ENCODE data around the gene DHRS9. TPM values are rescaled to one million over a fixed set of nuclear protein-coding genes. Genes with fewer than 3 reads are reported as not detected.

Gene DHRS9
- total and polyA plus RNA-seq, 2 experiments from 2014 or later, result not detected

GRCh38 chr2:169137924-169138323 lies 68.6 kb downstream of the DHRS9 start:
- Histone ChIP-seq H3K9me2 (ENCODE audit: insufficient read depth) (no peaks in the 10 kb centered on the region), H3F3A (ENCODE audit: insufficient read depth) (no peaks in the 10 kb centered on the region), H3K27me3 (replicated peaks; ENCODE audit: insufficient read depth) (peaks cover 11% of the 10 kb centered on the region; the same call in 1 of the 2 replicates), H3K4me2 (ENCODE audit: unreplicated experiment) (no peak overlapping the region), H3K27ac (no peak overlapping the region), H4K20me1 (ENCODE audit: insufficient read depth) (no peaks in the 10 kb centered on the region; the same call in 1 of the 2 replicates), H3K79me2 (ENCODE audit: insufficient read depth) (no peaks in the 10 kb centered on the region), H2AFZ (no peak overlapping the region), H3K4me1 (ENCODE audit: insufficient read depth) (no peaks in the 10 kb centered on the region), H3K9ac (no peak overlapping the region), H3K9me3 (ENCODE audit: low read depth) (no peaks in the 10 kb centered on the region), H3K36me3 (ENCODE audit: low read depth) (no peaks in the 10 kb centered on the region), H3K4me3 (no peak overlapping the region)
- WGBS, 2 experiments (ENCODE audit: low coverage in 1 of 2, low lambda C conversion rate in 2 of 2, missing lambda C conversion rate in 2 of 2), result 6 to 20% methylated on average over 2 of the region's 2 CpGs
- no peak for DNase-seq
- in situ Hi-C loops (cut with MboI), result no loop called here
- TF ChIP-seq EZH2 (IDR thresholded peaks at IDR 0.05; ENCODE audit: insufficient read depth, poor library complexity, severe bottlenecking), result no peak
- TF ChIP-seq EZH2phosphoT487 (IDR thresholded peaks at IDR 0.05; ENCODE audit: insufficient read depth, low read depth), result no peak

- Histone ChIP-seq H3K4me2 (ENCODE audit: unreplicated experiment) (no peak overlapping the region), H3K27ac (no peak overlapping the region), H3K9me3 (ENCODE audit: low read depth) (no peaks in the 10 kb centered on the region), H3F3A (ENCODE audit: insufficient read depth) (no peaks in the 10 kb centered on the region), H3K27me3 (replicated peaks; ENCODE audit: insufficient read depth) (peaks cover 6% of the 10 kb centered on the region; the same call in 1 of the 2 replicates), H3K36me3 (ENCODE audit: low read depth) (no peaks in the 10 kb centered on the region), H3K79me2 (ENCODE audit: insufficient read depth) (no peaks in the 10 kb centered on the region), H3K4me3 (no peak overlapping the region), H3K9ac (no peak overlapping the region), H4K20me1 (ENCODE audit: insufficient read depth) (no peaks in the 10 kb centered on the region; the same call in 1 of the 2 replicates), H3K9me2 (ENCODE audit: insufficient read depth) (no peaks in the 10 kb centered on the region), H3K4me1 (ENCODE audit: insufficient read depth) (no peaks in the 10 kb centered on the region), H2AFZ (no peak overlapping the region)
- 40 to 43% methylated on average over 7 of the region's 7 CpGs for WGBS, 2 experiments (ENCODE audit: low coverage in 1 of 2, low lambda C conversion rate in 2 of 2, missing lambda C conversion rate in 2 of 2)
- DNase-seq, result no peak
- in situ Hi-C loops (cut with MboI), result no loop called here
- TF ChIP-seq EZH2 (IDR thresholded peaks at IDR 0.05; ENCODE audit: insufficient read depth, poor library complexity, severe bottlenecking) (no peak), EZH2phosphoT487 (IDR thresholded peaks at IDR 0.05; ENCODE audit: insufficient read depth, low read depth) (no peak)
Measured at GRCh38 chr2:169139145-169139544, 69.8 kb downstream of the DHRS9 start.

GRCh38 chr2:169139993-169140767 lies 70.8 kb downstream of the DHRS9 start:
- no peak for DNase-seq
- Histone ChIP-seq H3K36me3 (ENCODE audit: low read depth) (no peaks in the 10 kb centered on the region), H3K9ac (no peak overlapping the region), H3K27me3 (replicated peaks; ENCODE audit: insufficient read depth) (peaks cover 6% of the 10 kb centered on the region; the same call in 1 of the 2 replicates), H3K4me2 (ENCODE audit: unreplicated experiment) (no peak overlapping the region), H3K4me1 (ENCODE audit: insufficient read depth) (no peaks in the 10 kb centered on the region), H2AFZ (no peak overlapping the region), H3K79me2 (ENCODE audit: insufficient read depth) (no peaks in the 10 kb centered on the region), H3K4me3 (no peak overlapping the region), H4K20me1 (ENCODE audit: insufficient read depth) (no peaks in the 10 kb centered on the region; the same call in 1 of the 2 replicates), H3K27ac (no peak overlapping the region), H3K9me2 (ENCODE audit: insufficient read depth) (no peaks in the 10 kb centered on the region), H3K9me3 (ENCODE audit: low read depth) (no peaks in the 10 kb centered on the region), H3F3A (ENCODE audit: insufficient read depth) (no peaks in the 10 kb centered on the region)
- 28% methylated on average over 8 of the region's 8 CpGs for WGBS, 2 experiments (ENCODE audit: low coverage in 1 of 2, low lambda C conversion rate in 2 of 2, missing lambda C conversion rate in 2 of 2)
- in situ Hi-C loops (cut with MboI), result no loop called here
- TF ChIP-seq EZH2 (IDR thresholded peaks at IDR 0.05; ENCODE audit: insufficient read depth, poor library complexity, severe bottlenecking) (no peak), EZH2phosphoT487 (IDR thresholded peaks at IDR 0.05; ENCODE audit: insufficient read depth, low read depth) (no peak)

- H3K9me2 ChIP-seq (ENCODE audit: insufficient read depth), result no peaks in the 10 kb centered on the region
- no peak for TF ChIP-seq EZH2phosphoT487 (IDR thresholded peaks at IDR 0.05; ENCODE audit: insufficient read depth, low read depth)
- TF ChIP-seq EZH2 (IDR thresholded peaks at IDR 0.05; ENCODE audit: insufficient read depth, poor library complexity, severe bottlenecking), result no peak
Measured at GRCh38 chr2:169141713-169142352, 72.5 kb downstream of the DHRS9 start.

More at GRCh38 chr2:169141713-169142352, 72.5 kb downstream of the DHRS9 start:
- no peaks in the 10 kb centered on the region; the same call in 1 of the 2 replicates for H4K20me1 ChIP-seq (ENCODE audit: insufficient read depth)
- no peaks in the 10 kb centered on the region for H3K36me3 ChIP-seq (ENCODE audit: low read depth)
- WGBS, 2 experiments (ENCODE audit: low coverage in 1 of 2, low lambda C conversion rate in 2 of 2, missing lambda C conversion rate in 2 of 2), result 9 to 10% methylated on average over 10 of the region's 10 CpGs
- no peak overlapping the region for H3K4me2 ChIP-seq (ENCODE audit: unreplicated experiment)
- no peaks in the 10 kb centered on the region for H3K4me1 ChIP-seq (ENCODE audit: insufficient read depth)
- H3K27me3 ChIP-seq (replicated peaks; ENCODE audit: insufficient read depth), result peaks cover 8% of the 10 kb centered on the region; the same call in 1 of the 2 replicates
- no peak overlapping the region for H3K9ac ChIP-seq
- no peaks in the 10 kb centered on the region for H3K79me2 ChIP-seq (ENCODE audit: insufficient read depth)
- no peak overlapping the region for H3K4me3 ChIP-seq
- no peak overlapping the region for H2AFZ ChIP-seq
- no peaks in the 10 kb centered on the region for H3K9me3 ChIP-seq (ENCODE audit: low read depth)
- DNase-seq, result peak; percentile 78
- no peaks in the 10 kb centered on the region for H3F3A ChIP-seq (ENCODE audit: insufficient read depth)
- in situ Hi-C loops (cut with MboI), result no loop called here
- no peak overlapping the region for H3K27ac ChIP-seq
